Measurements from ENCODE around the gene FAM50B.

DNA sequence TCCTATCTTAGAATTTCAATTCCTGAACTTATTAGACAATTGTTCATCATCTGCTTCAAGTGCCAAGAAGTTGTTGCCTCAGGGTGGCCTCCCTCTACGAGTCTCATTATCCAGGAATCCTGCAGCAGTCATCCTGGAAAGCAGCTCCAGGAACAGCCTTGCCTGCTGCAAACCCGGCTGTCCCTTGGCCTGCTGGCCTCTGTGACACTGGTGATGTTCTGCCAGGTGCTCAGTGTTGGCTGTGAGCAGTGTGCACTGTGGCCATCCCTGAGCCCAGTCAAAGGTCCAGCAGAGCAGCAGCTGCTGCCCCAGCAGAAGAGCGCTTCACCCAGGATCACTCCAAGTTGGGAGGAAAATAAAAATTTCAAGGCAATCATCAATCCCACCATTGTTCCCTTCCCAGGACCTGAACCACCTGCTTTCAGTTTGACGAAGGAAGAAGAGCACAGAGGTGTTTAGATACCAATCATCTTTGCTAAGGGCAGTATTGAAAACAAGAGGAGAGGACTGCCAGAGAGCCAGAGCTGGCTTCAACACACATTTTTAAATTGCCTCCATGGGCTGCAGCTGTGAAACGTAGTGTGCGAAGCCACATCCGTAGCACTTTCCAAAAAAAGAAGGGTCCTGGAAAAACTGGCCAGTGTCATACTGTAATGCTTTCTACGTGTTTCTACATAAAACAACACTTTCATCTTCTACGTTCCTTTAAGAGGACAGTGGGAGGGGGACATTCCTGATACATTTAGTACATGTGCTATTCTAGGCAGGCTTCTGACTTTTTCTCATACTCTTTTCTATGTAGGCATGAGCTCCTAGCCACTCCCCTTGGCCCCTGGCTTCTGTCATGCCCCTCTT, 7.2 kb upstream of the FAM50B start:
- TF ChIP-seq CTCF (IDR thresholded peaks at IDR 0.05 in 2 of 3, conservative IDR thresholded peaks at IDR 0.05 in 1 of 3; ENCODE audit: control insufficient read depth in 2 of 3, extremely low read depth in 1 of 3, insufficient read depth in 1 of 3, low read depth in 3 of 3, low read length in 3 of 3) (no peak), CEBPB (IDR thresholded peaks at IDR 0.05; ENCODE audit: borderline replicate concordance in 1 of 2, low read depth in 2 of 2, low read length in 2 of 2) (no peak), POLR2A (IDR thresholded peaks at IDR 0.05; ENCODE audit: low read depth, low read length) (no peak)

Measured in GM12878 (cell line).